ENCODE measurements around the gene KCTD1. TPM values are rescaled to one million over a fixed set of nuclear protein-coding genes. Genes with fewer than 3 reads are reported as not detected.

Gene KCTD1
- total RNA-seq, 2 experiments from 2014 or later, result 3.2 to 3.6 TPM

GRCh38 chr18:26462355-26462754 lies 86.0 kb downstream of the KCTD1 start:
- POLR2A ChIA-PET, result no interaction called here

GRCh38 chr18:26461405-26461804 lies 86.9 kb downstream of the KCTD1 start:
- ChIA-PET CTCF (no interaction called here), POLR2A (no interaction called here)

More at GRCh38 chr18:26462355-26462754, 86.0 kb downstream of the KCTD1 start:
- CTCF ChIA-PET, result no interaction called here

DNA sequence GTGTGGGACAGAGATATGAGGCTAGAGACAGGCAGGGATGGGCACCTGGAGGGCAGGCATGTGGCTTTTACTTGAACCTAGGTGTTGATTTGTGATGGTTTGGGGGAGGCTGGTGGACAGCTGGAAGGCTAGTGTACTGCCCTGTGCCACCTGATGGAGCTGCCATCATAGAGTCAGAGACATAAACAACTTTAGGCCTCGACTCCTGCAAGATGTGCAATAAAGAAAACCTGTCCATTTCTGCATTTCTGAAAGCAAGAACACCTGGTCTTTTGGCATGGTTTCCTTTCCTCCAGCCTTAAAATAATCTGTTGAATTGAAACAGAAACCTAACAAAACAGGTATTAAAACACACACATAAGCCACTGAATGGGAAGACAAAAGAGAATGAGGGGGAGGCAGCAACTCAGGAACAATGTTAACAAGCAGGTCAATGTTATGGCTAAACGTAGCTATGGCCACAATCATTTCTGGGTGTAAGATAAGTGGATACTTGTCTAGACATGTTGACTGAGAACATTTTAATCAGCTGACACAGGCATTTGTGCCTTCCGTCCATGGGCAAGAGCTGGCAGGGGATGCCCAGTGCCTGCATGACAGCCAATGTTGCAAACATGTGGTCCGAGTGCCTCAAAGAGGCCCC lies 87.8 kb downstream of the KCTD1 start:
- CTCF ChIA-PET, result no interaction called here
- POLR2A ChIA-PET, result no interaction called here

- ChIA-PET CTCF (no interaction called here), POLR2A (interaction anchor here (0.6 kb wide), 1 partner anchor 88 kb away, joined by 3 read pairs; the partner anchor contains the start of gene KCTD1)
These were observed 88.5 kb downstream of the KCTD1 start for GRCh38 chr18:26459884-26460283.

DNA sequence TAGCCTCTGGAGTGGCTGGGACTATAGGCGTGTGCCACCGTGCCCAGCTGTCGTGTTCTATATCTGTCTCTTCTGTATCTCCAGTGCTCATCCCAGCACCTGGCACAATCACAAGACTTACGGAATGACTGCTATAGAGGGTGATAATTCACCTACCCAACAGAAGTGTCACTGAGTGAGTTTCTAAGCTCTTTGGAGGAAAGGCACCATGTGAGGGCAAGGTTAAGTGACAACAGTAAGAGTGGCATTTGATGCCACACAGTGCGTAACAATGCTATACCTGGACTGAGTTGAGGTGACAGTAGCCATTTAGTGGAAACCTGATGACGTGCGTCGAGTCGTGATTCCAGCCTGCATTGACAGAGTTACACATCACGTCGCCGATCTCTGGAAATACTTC lies 89.0 kb downstream of the KCTD1 start:
- CTCF ChIA-PET, result no interaction called here
- POLR2A ChIA-PET, result interaction anchor here (0.6 kb wide), 1 partner anchor 89 kb away, joined by 3 read pairs; the partner anchor contains the start of gene KCTD1

- ChIA-PET POLR2A (no interaction called here), CTCF (no interaction called here)
These were observed 89.7 kb downstream of the KCTD1 start for GRCh38 chr18:26458526-26459232.

- ChIA-PET POLR2A (no interaction called here), CTCF (no interaction called here)
These were observed 90.6 kb downstream of the KCTD1 start for GRCh38 chr18:26457611-26458353.

DNA sequence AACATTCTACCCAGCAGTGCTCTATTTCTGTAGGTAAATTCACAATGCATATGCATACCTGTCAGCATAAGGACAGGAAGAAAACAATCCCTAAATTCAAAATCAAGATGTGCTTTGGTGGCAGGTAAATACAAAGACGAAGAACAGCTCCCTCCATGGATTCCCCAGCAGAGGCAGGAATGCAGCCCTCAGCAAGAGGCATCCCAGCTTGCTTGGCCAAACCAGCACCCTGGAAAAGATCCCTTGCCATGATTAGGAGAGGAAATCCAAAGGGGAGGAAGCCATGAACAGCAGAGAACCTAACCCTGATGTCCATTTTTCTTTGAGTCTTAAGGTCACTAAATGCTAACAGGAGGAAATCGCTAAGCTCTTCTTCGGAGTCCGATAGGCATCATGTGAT lies 91.2 kb downstream of the KCTD1 start:
- POLR2A ChIA-PET, result no interaction called here

GRCh38 chr18:26456070-26456491 lies 92.3 kb downstream of the KCTD1 start:
- ChIA-PET CTCF (no interaction called here), POLR2A (no interaction called here)

More for the DNA sequence above, 91.2 kb downstream of the KCTD1 start:
- CTCF ChIA-PET, result no interaction called here

DNA sequence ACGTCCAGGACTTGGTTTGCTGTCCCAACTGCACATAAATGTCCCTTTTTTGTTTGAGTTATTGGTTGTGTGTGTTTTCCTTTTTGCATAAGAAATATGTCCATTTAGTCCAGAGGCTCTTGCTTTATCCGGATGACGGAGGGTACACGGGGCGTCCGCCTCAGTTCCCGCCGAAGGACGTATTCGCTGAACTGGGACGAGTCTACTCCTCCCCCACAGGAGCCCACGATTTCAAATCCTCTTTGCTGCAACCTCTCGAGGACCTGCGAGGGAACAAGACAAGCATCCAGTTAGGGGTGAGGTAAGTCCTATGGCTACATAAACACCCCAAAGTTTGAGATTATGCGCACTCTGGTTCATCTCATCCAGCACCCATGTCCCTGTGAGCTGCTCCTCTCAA lies 92.7 kb downstream of the KCTD1 start:
- ChIA-PET CTCF (no interaction called here), POLR2A (no interaction called here)

GRCh38 chr18:26454616-26455015 lies 93.7 kb downstream of the KCTD1 start:
- POLR2A ChIA-PET, result no interaction called here
- CTCF ChIA-PET, result no interaction called here

DNA sequence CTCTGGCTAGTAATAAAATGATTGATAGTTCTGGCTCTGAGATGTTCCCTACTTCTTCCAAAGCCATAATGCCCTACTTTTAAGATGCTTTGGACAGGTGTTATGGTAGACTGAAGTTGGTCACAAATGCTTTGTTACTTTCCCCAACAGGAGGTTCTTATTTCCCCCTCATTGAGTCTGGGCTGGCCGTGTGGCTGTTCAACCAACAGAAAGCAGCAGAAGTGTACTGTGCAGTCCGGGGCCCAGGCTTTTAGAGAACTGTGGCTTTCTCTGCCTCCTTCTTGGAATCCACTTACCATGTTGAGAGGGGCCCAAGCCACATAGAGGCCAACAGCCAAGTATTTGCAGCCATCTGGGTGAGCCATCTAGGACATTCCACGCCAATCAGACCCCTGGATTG lies 94.2 kb downstream of the KCTD1 start:
- CTCF ChIA-PET, result no interaction called here
- POLR2A ChIA-PET, result no interaction called here

GRCh38 chr18:26453386-26453901 lies 94.9 kb downstream of the KCTD1 start:
- ChIA-PET CTCF (no interaction called here), POLR2A (no interaction called here)

- ChIA-PET POLR2A (no interaction called here), CTCF (no interaction called here)
These were observed 97.2 kb downstream of the KCTD1 start for GRCh38 chr18:26450989-26451682.

- ChIA-PET CTCF (no interaction called here), POLR2A (no interaction called here)
These were observed 99.6 kb downstream of the KCTD1 start for GRCh38 chr18:26448714-26449159.

DNA sequence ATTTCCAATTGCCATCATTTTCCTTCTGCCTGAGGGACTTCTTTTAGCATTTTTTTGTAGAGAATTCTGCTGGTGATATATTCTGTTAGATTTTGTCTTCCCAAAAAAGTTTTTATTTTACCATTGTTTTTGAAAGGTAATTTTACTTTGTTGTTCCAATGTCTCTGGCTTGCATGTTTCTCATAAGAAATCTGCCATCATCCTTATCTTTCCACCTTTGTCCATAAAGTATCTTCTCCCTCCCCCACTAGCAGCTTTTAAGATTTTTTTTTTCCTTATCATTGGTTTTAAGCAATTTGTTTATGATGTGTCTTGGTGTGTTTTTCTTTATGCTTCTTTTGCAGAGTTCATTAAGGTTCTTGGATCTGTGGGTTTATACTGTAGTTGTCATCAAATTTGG lies 104.5 kb downstream of the KCTD1 start:
- POLR2A ChIA-PET, result no interaction called here

GRCh38 chr18:26442126-26442525 lies 106.2 kb downstream of the KCTD1 start:
- CTCF ChIA-PET, result no interaction called here
- POLR2A ChIA-PET, result no interaction called here

More for the DNA sequence above, 104.5 kb downstream of the KCTD1 start:
- CTCF ChIA-PET, result no interaction called here

- ChIA-PET CTCF (no interaction called here), POLR2A (interaction anchor here (0.7 kb wide), 1 partner anchor 35 kb away, joined by 14 read pairs; no protein-coding TSS in a partner anchor)
These were observed 107.7 kb downstream of the KCTD1 start for GRCh38 chr18:26440644-26441043.

DNA sequence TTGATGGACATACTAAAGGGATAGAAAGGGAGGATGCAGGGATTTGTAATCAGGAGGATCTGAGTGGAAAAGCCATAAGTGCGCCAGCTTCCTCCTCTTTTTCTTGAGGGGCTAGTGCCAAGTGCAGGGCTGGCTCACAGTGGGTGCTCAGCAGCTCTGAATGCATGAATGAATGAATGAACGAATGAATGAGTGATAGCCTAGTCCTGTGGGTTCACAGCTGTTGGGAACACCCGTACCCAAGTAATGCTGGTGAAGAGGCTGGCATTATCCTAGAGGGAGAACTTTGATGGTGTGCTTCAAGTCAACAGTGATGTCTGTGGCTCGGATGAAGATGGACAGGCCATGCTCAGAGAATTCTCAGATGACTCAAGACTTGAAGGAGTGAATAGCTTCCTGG lies 108.8 kb downstream of the KCTD1 start:
- POLR2A ChIA-PET, result no interaction called here
- CTCF ChIA-PET, result no interaction called here

- POLR2A ChIA-PET, result no interaction called here
- CTCF ChIA-PET, result no interaction called here
These were observed 109.4 kb downstream of the KCTD1 start for GRCh38 chr18:26438980-26439379.

Data from activated CD8-positive, alpha-beta memory T cell treated with anti-CD3 and anti-CD28 coated beads for 36 hours (primary cell).